GM12878 (cell line): Measurements from ENCODE around the gene RALGDS. TPM values are rescaled to one million over a fixed set of nuclear protein-coding genes. Genes with fewer than 3 reads are reported as not detected.

Source experiments
- CHD2 ChIP-seq: IDR thresholded peaks from 2 replicates; pipeline ENCODE4 v1.6.1; 2011; ENCODE audit warnings: low read depth, low read length, improper control_type of control experiment, borderline replicate concordance
- EED ChIP-seq: sonication (generic); IDR thresholded peaks from 2 replicates; pipeline ENCODE4 v1.6.1; 2016; ENCODE audit warnings: antibody characterized with exemption, low read depth
- HDAC6 ChIP-seq: fragments of 200-600 bp; sonication (generic); IDR thresholded peaks from one replicate; pipeline ENCODE4 v1.8.0; 2017; ENCODE audit warnings: antibody characterized with exemption; ENCODE audit not compliant: unreplicated experiment
- HDGF ChIP-seq: fragments of 450-650 bp; IDR thresholded peaks from 2 replicates; pipeline ENCODE4 v1.6.1; 2016; ENCODE audit warnings: antibody characterized with exemption
- KAT2A ChIP-seq: conservative IDR thresholded peaks from 2 replicates; pipeline ENCODE4 v1.6.1; 2011; ENCODE audit warnings: low read depth, low read length; ENCODE audit not compliant: control insufficient read depth
- RBBP5 ChIP-seq: fragments of 200-600 bp; sonication (generic); conservative IDR thresholded peaks from 2 replicates; pipeline ENCODE4 v1.6.1; 2016
- TCF3 ChIP-seq: IDR thresholded peaks from 2 replicates; pipeline ENCODE4 v1.6.1; 2012; ENCODE audit warnings: low read depth, mild to moderate bottlenecking, low read length, borderline replicate concordance; ENCODE audit not compliant: insufficient read depth
- YBX1 ChIP-seq: fragments of 450-650 bp; IDR thresholded peaks from 2 replicates; pipeline ENCODE4 v1.6.1; 2016; ENCODE audit warnings: antibody characterized with exemption
- polyA plus RNA-seq, 11 experiments: library from polyadenylated mRNA; depleted of rRNA in 4 of 11; unstranded in 6 of 11; stranded (reverse) in 5 of 11; fragments of >200 nt; fragmentation: Nextera tagmentation in 4 of 11; fragmentation: Illumina TruSeq in 1 of 11; extraction: Ambion mirVana in 4 of 11; extraction: Trizol in 1 of 11; gene quantifications; 1 replicate in 1 of 11; 2 replicates in 10 of 11; pipeline versions ENCODE4 v1.2.1 to v1.2.3, GENCODE V29; 2011 to 2016; ENCODE audit warnings: inconsistent platforms in 2 of 11, missing spikeins in 2 of 11, low read depth in 1 of 11
- total RNA-seq, 4 experiments: library from RNA; depleted of rRNA in 3 of 4; stranded (reverse); fragments of >200 nt in 3 of 4; fragmentation: Illumina TruSeq in 1 of 4; extraction: Trizol in 1 of 4; gene quantifications; 2 replicates each; pipeline versions ENCODE4 v1.2.1 to v1.2.3, GENCODE V29; 2013 to 2021
- TF ChIP-seq, protein P1 (sequence below): IDR thresholded peaks from 2 replicates; pipeline ENCODE4 v1.6.1; 2012; ENCODE audit warnings: mild to moderate bottlenecking, low read depth, low read length

The RALGDS gene
- total and polyA plus RNA-seq, 10 of the 15 experiments (the other 5 are each of a cell fraction or from before 2014, with no cell fraction given) = 1.3 to 48.6 (median 21.2) TPM

DNA sequence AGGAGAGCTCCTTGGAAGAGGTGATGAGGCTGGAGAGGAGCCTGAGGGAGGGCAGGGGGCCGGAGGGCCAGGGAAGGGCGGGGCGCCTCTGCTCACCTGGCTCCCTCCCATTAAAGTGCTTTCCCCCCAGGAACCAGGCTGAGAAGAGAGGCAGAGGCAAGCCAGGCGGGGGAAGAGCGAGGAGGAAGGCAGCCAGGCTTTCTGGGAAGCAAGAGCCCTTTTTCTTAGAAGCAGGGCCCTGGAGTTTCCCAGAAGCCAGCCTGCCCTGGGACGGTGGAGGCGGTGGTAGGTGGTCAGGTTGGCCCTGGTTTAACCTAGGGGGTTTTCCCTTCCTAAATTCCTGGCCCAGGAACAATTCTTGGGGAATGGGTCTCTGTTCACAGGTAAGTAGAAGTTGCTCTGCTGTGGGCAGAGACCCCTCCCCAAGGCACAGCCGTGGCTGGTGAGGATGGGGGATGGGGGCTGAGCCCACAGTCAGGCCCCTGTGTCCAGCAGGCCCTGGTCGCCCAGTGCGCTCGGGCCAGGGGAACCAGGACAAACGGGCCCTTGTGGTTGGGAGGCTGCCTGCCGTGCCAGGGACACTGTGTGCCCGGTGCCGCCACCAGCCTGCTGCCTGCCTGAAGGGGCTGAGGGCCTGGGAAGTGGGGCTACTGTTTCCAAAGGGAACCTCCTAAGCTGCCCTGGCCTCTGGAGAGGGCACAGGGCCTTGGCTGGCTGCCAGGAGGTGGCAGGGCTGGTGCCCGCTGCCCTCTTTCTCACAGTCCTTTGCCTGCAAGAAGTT lies 16.6 kb upstream of the RALGDS start (continued):
- no peak for TF ChIP-seq EED
- TF ChIP-seq HDAC6 = no peak
- TF ChIP-seq CHD2 = no peak
- no peak for TF ChIP-seq KAT2A
- no peak for TF ChIP-seq RBBP5
- no peak for TF ChIP-seq YBX1
- TF ChIP-seq, protein P1, sequence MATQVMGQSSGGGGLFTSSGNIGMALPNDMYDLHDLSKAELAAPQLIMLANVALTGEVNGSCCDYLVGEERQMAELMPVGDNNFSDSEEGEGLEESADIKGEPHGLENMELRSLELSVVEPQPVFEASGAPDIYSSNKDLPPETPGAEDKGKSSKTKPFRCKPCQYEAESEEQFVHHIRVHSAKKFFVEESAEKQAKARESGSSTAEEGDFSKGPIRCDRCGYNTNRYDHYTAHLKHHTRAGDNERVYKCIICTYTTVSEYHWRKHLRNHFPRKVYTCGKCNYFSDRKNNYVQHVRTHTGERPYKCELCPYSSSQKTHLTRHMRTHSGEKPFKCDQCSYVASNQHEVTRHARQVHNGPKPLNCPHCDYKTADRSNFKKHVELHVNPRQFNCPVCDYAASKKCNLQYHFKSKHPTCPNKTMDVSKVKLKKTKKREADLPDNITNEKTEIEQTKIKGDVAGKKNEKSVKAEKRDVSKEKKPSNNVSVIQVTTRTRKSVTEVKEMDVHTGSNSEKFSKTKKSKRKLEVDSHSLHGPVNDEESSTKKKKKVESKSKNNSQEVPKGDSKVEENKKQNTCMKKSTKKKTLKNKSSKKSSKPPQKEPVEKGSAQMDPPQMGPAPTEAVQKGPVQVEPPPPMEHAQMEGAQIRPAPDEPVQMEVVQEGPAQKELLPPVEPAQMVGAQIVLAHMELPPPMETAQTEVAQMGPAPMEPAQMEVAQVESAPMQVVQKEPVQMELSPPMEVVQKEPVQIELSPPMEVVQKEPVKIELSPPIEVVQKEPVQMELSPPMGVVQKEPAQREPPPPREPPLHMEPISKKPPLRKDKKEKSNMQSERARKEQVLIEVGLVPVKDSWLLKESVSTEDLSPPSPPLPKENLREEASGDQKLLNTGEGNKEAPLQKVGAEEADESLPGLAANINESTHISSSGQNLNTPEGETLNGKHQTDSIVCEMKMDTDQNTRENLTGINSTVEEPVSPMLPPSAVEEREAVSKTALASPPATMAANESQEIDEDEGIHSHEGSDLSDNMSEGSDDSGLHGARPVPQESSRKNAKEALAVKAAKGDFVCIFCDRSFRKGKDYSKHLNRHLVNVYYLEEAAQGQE = no peak
- TF ChIP-seq TCF3 = no peak
- no peak for TF ChIP-seq HDGF
